Neural progenitor cell (in vitro differentiated cells): ENCODE results near the gene LARP6. TPM values are rescaled to one million over a fixed set of nuclear protein-coding genes. Genes with fewer than 3 reads are reported as not detected.

Experiments used
- DNase-seq: peaks from one replicate; pipeline ENCODE4 v3.0.0-alpha.2; 2016; ENCODE audit warnings: low spot score
- H2AFZ ChIP-seq: fragments of 200-600 bp; sonication (generic); replicated peaks from 2 replicates; pipeline ENCODE4 v1.6.1; 2016; ENCODE audit warnings: antibody characterized with exemption
- H3F3A ChIP-seq: fragments of 200-600 bp; sonication (generic); 2 replicates; pipeline ENCODE4 v1.6.1; 2016; ENCODE audit warnings: antibody characterized with exemption, low read depth
- H3K27ac ChIP-seq: fragments of 200-600 bp; sonication (generic); 2 replicates; pipeline ENCODE4 v1.5.1; 2016; ENCODE audit warnings: mild to moderate bottlenecking
- H3K27me3 ChIP-seq: fragments of 200-600 bp; sonication (generic); 2 replicates; pipeline ENCODE4 v1.6.1; 2016; ENCODE audit warnings: mild to moderate bottlenecking, moderate library complexity
- H3K36me3 ChIP-seq: fragments of 200-600 bp; sonication (generic); 2 replicates; pipeline ENCODE4 v1.5.1; 2016
- H3K4me1 ChIP-seq: fragments of 200-600 bp; sonication (generic); 2 replicates; pipeline ENCODE4 v1.6.1; 2016; ENCODE audit warnings: mixed run types
- H3K4me2 ChIP-seq: fragments of 200-600 bp; sonication (generic); 2 replicates; pipeline ENCODE4 v1.6.1; 2016
- H3K4me3 ChIP-seq: fragments of 200-600 bp; sonication (generic); 2 replicates; pipeline ENCODE4 v1.5.1; 2016
- H3K79me2 ChIP-seq: fragments of 200-600 bp; sonication (generic); 2 replicates; pipeline ENCODE4 v1.6.1; 2016; ENCODE audit warnings: low read depth
- H3K9ac ChIP-seq: fragments of 200-600 bp; sonication (generic); 2 replicates; pipeline ENCODE4 v1.6.1; 2016
- H3K9me3 ChIP-seq: fragments of 200-600 bp; sonication (generic); 2 replicates; pipeline ENCODE4 v1.5.1; 2016; ENCODE audit warnings: low read depth
- H4K20me1 ChIP-seq: fragments of 200-600 bp; sonication (generic); 2 replicates; pipeline ENCODE4 v1.6.1; 2016; ENCODE audit warnings: low read depth
- H3K27ac Mint-ChIP-seq: 3 replicates; pipeline ENCODE4 v1.8.0; 2021; ENCODE audit warnings: mixed read lengths
- H3K27me3 Mint-ChIP-seq: 2 replicates; pipeline ENCODE4 v1.8.0; 2022; ENCODE audit warnings: low read depth, mild to moderate bottlenecking, inconsistent platforms, moderate library complexity, mixed read lengths; ENCODE audit not compliant: insufficient read depth
- H3K36me3 Mint-ChIP-seq: 3 replicates; pipeline ENCODE4 v1.8.0; 2021; ENCODE audit warnings: mixed read lengths
- H3K4me1 Mint-ChIP-seq: 3 replicates; pipeline ENCODE4 v1.8.0; 2021; ENCODE audit warnings: mixed read lengths
- H3K4me3 Mint-ChIP-seq: 3 replicates; pipeline ENCODE4 v1.8.0; 2021; ENCODE audit warnings: mild to moderate bottlenecking, moderate library complexity, mixed read lengths
- H3K9me3 Mint-ChIP-seq: 3 replicates; pipeline ENCODE4 v1.8.0; 2020; ENCODE audit warnings: mixed read lengths
- CTCF ChIP-seq: fragments of 200-600 bp; sonication (generic); IDR thresholded peaks from 2 replicates; pipeline ENCODE4 v1.5.1; 2017; ENCODE audit warnings: antibody characterized with exemption, mild to moderate bottlenecking
- EZH2 ChIP-seq: fragments of 200-600 bp; sonication (generic); IDR thresholded peaks from 2 replicates; pipeline ENCODE4 v1.6.1; 2017; ENCODE audit warnings: antibody characterized with exemption, mild to moderate bottlenecking, moderate library complexity
- EZH2phosphoT487 ChIP-seq: fragments of 200-600 bp; sonication (generic); IDR thresholded peaks from 2 replicates; pipeline ENCODE4 v1.6.1; 2017; ENCODE audit warnings: antibody characterized with exemption
- total RNA-seq: library from RNA; depleted of rRNA; stranded (reverse); fragments of >200 nt; gene quantifications from 2 replicates; pipeline ENCODE4 v1.2.3, GENCODE V29; 2015; ENCODE audit warnings: low replicate concordance

LARP6 gene
- total RNA-seq, 1 donor from 2014 or later, result 19.3 TPM

- no peaks in the 10 kb centered on the region for H3K36me3 Mint-ChIP-seq
- no peak for TF ChIP-seq EZH2phosphoT487
- TF ChIP-seq EZH2, result no peak
- TF ChIP-seq CTCF, result no peak
- Histone ChIP-seq H3K4me2 (no peak overlapping the region), H3K9ac (no peak overlapping the region), H3K27ac (no peak overlapping the region), H3F3A (no peaks in the 10 kb centered on the region), H3K9me3 (no peaks in the 10 kb centered on the region), H3K4me1 (peaks cover 5% of the 10 kb centered on the region), H4K20me1 (no peaks in the 10 kb centered on the region), H3K79me2 (no peaks in the 10 kb centered on the region), H3K4me3 (no peak overlapping the region), H3K27me3 (no peaks in the 10 kb centered on the region), H3K36me3 (no peaks in the 10 kb centered on the region), H2AFZ (no peak overlapping the region)
- H3K4me3 Mint-ChIP-seq, result no peak overlapping the region
- H3K4me1 Mint-ChIP-seq, result peaks cover 8% of the 10 kb centered on the region
- H3K27ac Mint-ChIP-seq, result no peak overlapping the region
- H3K9me3 Mint-ChIP-seq, result no peaks in the 10 kb centered on the region
- DNase-seq, result no peak
- H3K27me3 Mint-ChIP-seq, result no peaks in the 10 kb centered on the region
Observed at GRCh38 chr15:70795311-70795665, 58.7 kb downstream of the LARP6 start.

- no peaks in the 10 kb centered on the region for H3K27me3 ChIP-seq
- no peaks in the 10 kb centered on the region for H3K79me2 ChIP-seq
- H3K4me1 ChIP-seq, result peaks cover 5% of the 10 kb centered on the region
- no peak overlapping the region for H2AFZ ChIP-seq
- no peak overlapping the region for H3K4me3 ChIP-seq
- no peaks in the 10 kb centered on the region for H3K36me3 ChIP-seq
- no peak for DNase-seq
- Mint-ChIP-seq H3K9me3 (no peaks in the 10 kb centered on the region), H3K4me1 (peaks cover 3% of the 10 kb centered on the region), H3K27ac (no peak overlapping the region), H3K27me3 (no peaks in the 10 kb centered on the region), H3K36me3 (no peaks in the 10 kb centered on the region), H3K4me3 (no peak overlapping the region)
- H3K27ac ChIP-seq, result no peak overlapping the region
- TF ChIP-seq EZH2 (no peak), CTCF (no peak), EZH2phosphoT487 (no peak)
- H3K4me2 ChIP-seq, result no peak overlapping the region
- no peaks in the 10 kb centered on the region for H3F3A ChIP-seq
- H3K9me3 ChIP-seq, result no peaks in the 10 kb centered on the region
- no peak overlapping the region for H3K9ac ChIP-seq
- H4K20me1 ChIP-seq, result no peaks in the 10 kb centered on the region
Observed at GRCh38 chr15:70794596-70795310, 59.2 kb downstream of the LARP6 start.

- Histone ChIP-seq H4K20me1 (no peaks in the 10 kb centered on the region), H3K79me2 (no peaks in the 10 kb centered on the region), H3K36me3 (no peaks in the 10 kb centered on the region), H2AFZ (no peak overlapping the region), H3K4me3 (no peak overlapping the region), H3F3A (no peaks in the 10 kb centered on the region), H3K9me3 (no peaks in the 10 kb centered on the region), H3K27me3 (no peaks in the 10 kb centered on the region), H3K9ac (no peak overlapping the region), H3K27ac (no peak overlapping the region), H3K4me1 (peaks cover 5% of the 10 kb centered on the region), H3K4me2 (no peak overlapping the region)
- Mint-ChIP-seq H3K27ac (no peak overlapping the region), H3K9me3 (no peaks in the 10 kb centered on the region), H3K27me3 (no peaks in the 10 kb centered on the region), H3K4me3 (no peak overlapping the region), H3K36me3 (no peaks in the 10 kb centered on the region), H3K4me1 (peaks cover 2% of the 10 kb centered on the region)
- TF ChIP-seq CTCF (no peak), EZH2 (no peak), EZH2phosphoT487 (no peak)
- DNase-seq, result no peak
Observed at GRCh38 chr15:70793694-70794093, 60.3 kb downstream of the LARP6 start.
